MM.1S (cell line): ENCODE results near the gene IHH.

Experiments used
- CTCF ChIP-seq: fragments of 300-600 bp; sonication (generic); IDR thresholded peaks from 2 replicates; pipeline ENCODE4 v1.5.1; 2016; ENCODE audit warnings: antibody characterized with exemption, low read length, mixed read lengths
- EZH2 ChIP-seq: fragments of 300-600 bp; sonication (generic); optimal IDR thresholded peaks from 2 replicates; pipeline ENCODE3; 2017; ENCODE audit warnings: low read depth, mild to moderate bottlenecking, antibody characterized with exemption, low read length, mixed read lengths
- EZH2phosphoT487 ChIP-seq: fragments of 300-600 bp; sonication (generic); IDR thresholded peaks from 2 replicates; pipeline ENCODE4 v1.6.1; 2018; ENCODE audit warnings: antibody characterized with exemption, low read length

DNA sequence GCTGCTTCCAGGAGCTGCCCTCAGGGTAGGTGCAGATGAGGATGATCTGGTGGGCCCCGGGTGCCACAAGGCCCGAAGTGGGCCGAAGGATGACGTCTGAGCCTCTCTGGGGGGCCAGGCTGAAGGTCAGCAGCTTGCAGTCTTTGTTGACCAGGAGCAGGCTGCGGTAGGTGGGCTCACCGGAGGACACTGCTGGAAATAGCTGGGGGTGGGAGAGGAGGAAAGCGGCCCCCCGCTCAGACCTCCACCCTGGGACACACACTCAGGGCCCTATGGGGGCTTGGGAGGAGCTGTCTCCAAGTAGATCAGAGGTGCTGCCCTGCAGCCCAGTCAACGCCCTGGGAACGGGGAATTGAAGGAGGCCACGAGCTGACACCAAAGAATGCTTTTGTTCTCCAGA lies 36.7 kb downstream of the IHH start:
- no peak for TF ChIP-seq CTCF
- no peak for TF ChIP-seq EZH2
- TF ChIP-seq EZH2phosphoT487: no peak
